SK-N-SH (cell line): ENCODE results near the gene SDC3.

Experiments used
- CTCF ChIP-seq: fragments of 200-600 bp; sonication (generic); IDR thresholded peaks from 2 replicates; pipeline ENCODE4 v1.6.1; 2017; ENCODE audit warnings: antibody characterized with exemption, mild to moderate bottlenecking, moderate library complexity
- EP300 ChIP-seq, 2 experiments: IDR thresholded peaks; 2 replicates each; pipeline versions ENCODE4 v1.4.0 to v1.6.1; 2012; ENCODE audit warnings: borderline replicate concordance in 1 of 2, low read depth in 1 of 2, low read length in 1 of 2
- EZH2phosphoT487 ChIP-seq: fragments of 200-600 bp; sonication (generic); IDR thresholded peaks from 2 replicates; pipeline ENCODE4 v1.6.1; 2017; ENCODE audit warnings: low read depth, mixed run types, mild to moderate bottlenecking, antibody characterized with exemption, moderate library complexity, borderline replicate concordance
- NRF1 ChIP-seq: IDR thresholded peaks from 2 replicates; pipeline ENCODE4 v1.6.1; 2012; ENCODE audit warnings: low read depth, mild to moderate bottlenecking, low read length
- PBX3 ChIP-seq: IDR thresholded peaks from 2 replicates; pipeline ENCODE4; 2012
- POLR2AphosphoS5 ChIP-seq: IDR thresholded peaks from 2 replicates; pipeline ENCODE4 v1.6.1; 2012; ENCODE audit warnings: low read depth, low read length
- RCOR1 ChIP-seq: fragments of 150-350 bp; IDR thresholded peaks from 2 replicates; pipeline ENCODE4 v1.6.1; 2017; ENCODE audit warnings: antibody characterized with exemption, low read length
- SMC3 ChIP-seq: IDR thresholded peaks from 2 replicates; pipeline ENCODE4 v1.6.1; 2012; ENCODE audit warnings: low read depth, low read length, improper control_type of control experiment
- TCF12 ChIP-seq: IDR thresholded peaks from 2 replicates; pipeline ENCODE4 v1.4.0; 2012

- TF ChIP-seq EP300 (IDR thresholded peaks at IDR 0.05; ENCODE audit: borderline replicate concordance in 1 of 2, low read depth in 1 of 2, low read length in 1 of 2): no peak
- no peak for TF ChIP-seq TCF12
- TF ChIP-seq RCOR1: no peak
- TF ChIP-seq CTCF: no peak
- TF ChIP-seq SMC3: no peak
- no peak for TF ChIP-seq NRF1
- no peak for TF ChIP-seq PBX3
- TF ChIP-seq EZH2phosphoT487: no peak
- no peak for TF ChIP-seq POLR2AphosphoS5
Observed at GRCh38 chr1:30948278-30948677, 39.7 kb upstream of the SDC3 start.
